Measurements from ENCODE around the gene PLOD1. TPM values are rescaled to one million over a fixed set of nuclear protein-coding genes. Genes with fewer than 3 reads are reported as not detected.

Gene PLOD1
- total and polyA plus RNA-seq, 2 experiments from 2014 or later, result 22.4 to 62.9 TPM

- peaks cover 5% of the 10 kb centered on the region; the same call in 1 of the 2 replicates for H3F3A ChIP-seq (replicated peaks; ENCODE audit: low read depth)
- peak overlapping the region; percentile 52 for H3K4me3 ChIP-seq
- ATAC-seq, result peak; percentile 36
- Mint-ChIP-seq H3K36me3 (ENCODE audit: low read depth) (no peaks in the 10 kb centered on the region), H3K27ac (no peak overlapping the region), H3K9me3 (no peaks in the 10 kb centered on the region), H3K4me3 (no peak overlapping the region), H3K27me3 (ENCODE audit: insufficient read depth, low read depth, poor library complexity) (peaks cover 6% of the 10 kb centered on the region), H3K4me1 (peaks cover 7% of the 10 kb centered on the region)
- DNase-seq (ENCODE audit: low spot score), result peak; percentile 44
- no peaks in the 10 kb centered on the region for H3K9me2 ChIP-seq (ENCODE audit: insufficient read depth)
- H3K36me3 ChIP-seq (ENCODE audit: insufficient read depth), result no peaks in the 10 kb centered on the region
- no peaks in the 10 kb centered on the region for H3K79me2 ChIP-seq (replicated peaks; ENCODE audit: insufficient read depth)
- TF ChIP-seq JUNB (IDR thresholded peaks at IDR 0.05; ENCODE audit: unreplicated experiment) (no peak), ZNF331 (CRISPR knock-in tag; IDR thresholded peaks at IDR 0.05; ENCODE audit: low read depth) (no peak), CTCF (conservative IDR thresholded peaks at IDR 0.05; ENCODE audit: low read depth in 2 of 2) (no peak), REST (IDR thresholded peaks at IDR 0.05; ENCODE audit: unreplicated experiment) (no peak), EZH2 (IDR thresholded peaks at IDR 0.05; ENCODE audit: low read depth, unreplicated experiment) (no peak), ETS1 (IDR thresholded peaks at IDR 0.05) (no peak), CREB1 (CRISPR knock-in tag; IDR thresholded peaks at IDR 0.05; ENCODE audit: low read depth) (no peak), ZNF114 (CRISPR knock-in tag; IDR thresholded peaks at IDR 0.05) (no peak), POLR2AphosphoS5 (IDR thresholded peaks at IDR 0.05; ENCODE audit: low read depth) (no peak), ZNF462 (CRISPR knock-in tag; IDR thresholded peaks at IDR 0.05) (no peak), STAT1 (IDR thresholded peaks at IDR 0.05; ENCODE audit: unreplicated experiment) (no peak), NANOG (IDR thresholded peaks at IDR 0.05; ENCODE audit: borderline replicate concordance) (no peak), EZH2phosphoT487 (IDR thresholded peaks at IDR 0.05; ENCODE audit: unreplicated experiment) (no peak)
- H2AFZ ChIP-seq, result peak overlapping the region; percentile 52; the same call in 1 of the 2 replicates
- H4K20me1 ChIP-seq (replicated peaks; ENCODE audit: insufficient read depth), result no peaks in the 10 kb centered on the region
- H3K4me1 ChIP-seq (ENCODE audit: insufficient read depth), result peaks cover 9% of the 10 kb centered on the region; the same call in 1 of the 2 replicates
- peak overlapping the region; percentile 85 for H3K4me2 ChIP-seq
- 0 out of 2 replicates have a peak, but pooled peaks cover 3% of the 10 kb centered on the region for H3K27me3 ChIP-seq (ENCODE audit: insufficient read depth)
- no peak overlapping the region for H3K27ac ChIP-seq (ENCODE audit: low read depth)
Observed at GRCh38 chr1:11898086-11898785, 36.3 kb upstream of the PLOD1 start.
